GM18951 (cell line): ENCODE measurements around the gene EIF5A.
"Not testable (repeated sequence)": the region's sequence is repeated elsewhere in the genome, so short reads cannot be mapped to it uniquely, and the experiment has no call there.

ENCODE experiments used
- POLR2A ChIP-seq: IDR thresholded peaks from 4 replicates; pipeline ENCODE4 v1.6.1; 2011; ENCODE audit warnings: mild to moderate bottlenecking; ENCODE audit not compliant: insufficient read length, insufficient read depth; ENCODE audit errors: extremely low read depth
- in situ Hi-C: fragments of 300-500 bp; cut with MboI; formaldehyde crosslinking; loops from one replicate; pipeline ENCODE4 v1.12.0; 2022; ENCODE audit warnings: low sequenced_read_pairs, mixed read lengths, inconsistent platforms; ENCODE audit not compliant: unreplicated experiment

EIF5A gene

GRCh38 chr17:7336240-7337175 is 29.1 kb downstream of the EIF5A start, which contains the start of gene ACAP1:
TSS of gene ACAP1 (plus strand) at chr17:7336529. CDS start at chr17:7336735, 206 bp downstream.
- in situ Hi-C loops = no loop called here
- peak; percentile 62 for TF ChIP-seq POLR2A

- in situ Hi-C loops = not testable (repeated sequence)
These were observed 30.2 kb downstream of the EIF5A start for GRCh38 chr17:7337600-7337999.

- in situ Hi-C loops = no loop called here
- TF ChIP-seq POLR2A = no peak
These were observed 32.8 kb downstream of the EIF5A start for GRCh38 chr17:7340179-7340578.

- no peak for TF ChIP-seq POLR2A
- in situ Hi-C loops = no loop called here
These were observed 34.4 kb downstream of the EIF5A start for GRCh38 chr17:7341842-7342241.

- in situ Hi-C loops = no loop called here
- TF ChIP-seq POLR2A = no peak
These were observed 35.8 kb downstream of the EIF5A start for GRCh38 chr17:7343250-7343649.

GRCh38 chr17:7346761-7347614 is 39.6 kb downstream of the EIF5A start:
- in situ Hi-C loops = no loop called here
- TF ChIP-seq POLR2A = no peak

GRCh38 chr17:7347630-7348477 is 40.4 kb downstream of the EIF5A start:
- in situ Hi-C loops = no loop called here

GRCh38 chr17:7348478-7349242 is 41.2 kb downstream of the EIF5A start:
- TF ChIP-seq POLR2A = no peak
- in situ Hi-C loops = no loop called here

More at GRCh38 chr17:7347630-7348477, 40.4 kb downstream of the EIF5A start:
- no peak for TF ChIP-seq POLR2A

- peak; percentile 67 for TF ChIP-seq POLR2A
- in situ Hi-C loops = no loop called here
These were observed 44.5 kb downstream of the EIF5A start, which contains the start of gene KCTD11 for GRCh38 chr17:7351665-7352502. TSS of gene KCTD11 (plus strand) at chr17:7352162.

GRCh38 chr17:7352503-7352889 is 45.1 kb downstream of the EIF5A start:
- no peak for TF ChIP-seq POLR2A
- in situ Hi-C loops = no loop called here

GRCh38 chr17:7352910-7353635 is 45.6 kb downstream of the EIF5A start:
- no peak for TF ChIP-seq POLR2A
- in situ Hi-C loops = no loop called here
